A549 (cell line): ENCODE measurements around the gene MLLT10. TPM values are rescaled to one million over a fixed set of nuclear protein-coding genes. Genes with fewer than 3 reads are reported as not detected.
A peak's percentile ranks its signal among the peaks of the same experiment; 100 is the strongest.
"Not testable (repeated sequence)": the region's sequence is repeated elsewhere in the genome, so short reads cannot be mapped to it uniquely, and the experiment has no call there.

Experiments
- ATAC-seq, 2 experiments: fragments of 200-7000 bp in 1 of 2; fragments of >200 bp in 1 of 2; cut with Nextera tagmentation in 1 of 2; cut with Tn5 transposase in 1 of 2; 3 replicates each; pipeline versions ENCODE4 v1.8.0 to v1.9.1; 2018 to 2020; ENCODE audit warnings: mild to moderate bottlenecking in 1 of 2, moderate library complexity in 1 of 2
- CTCF ChIA-PET: fragments of 300-600 bp; sonication (Branson Sonifier 250); formaldehyde crosslinking; extraction: SDS; loops from one replicate; lab custom pipeline; 2021; ENCODE audit warnings: antibody characterized with exemption, inconsistent platforms; lab: Yijun Ruan, JAX
- POLR2A ChIA-PET: fragments of 350-600 bp; formaldehyde crosslinking; extraction: SDS; loops from one replicate; lab custom pipeline; 2021; ENCODE audit warnings: antibody characterized with exemption, inconsistent platforms; lab: Yijun Ruan, JAX
- DNase-seq, 2 experiments: peaks; one replicate each; pipeline versions ENCODE4 v3.0.0 to v3.0.0-alpha.2; 2011 to 2016; ENCODE audit warnings: low read depth in 1 of 2, low spot score in 1 of 2
- FAIRE-seq: peaks from 2 replicates; lab custom pipeline; 2011; peaks lifted over from hg19 to GRCh38; lab: Jason Lieb, UNC
- H3K27ac ChIP-seq, 2 experiments: fragments of >200 bp; sonication (Bioruptor Twin); formaldehyde crosslinking; 3 replicates each; pipeline ENCODE4 v1.5.1; 2016 to 2017
- H3K4me1 ChIP-seq: fragments of >200 bp; sonication (Bioruptor Twin); formaldehyde crosslinking; 3 replicates; pipeline ENCODE4 v1.6.1; 2016
- H3K4me2 ChIP-seq: fragments of >200 bp; sonication (Bioruptor Twin); formaldehyde crosslinking; 3 replicates; pipeline ENCODE4 v1.6.1; 2016
- H3K4me3 ChIP-seq: fragments of >200 bp; sonication (Bioruptor Twin); formaldehyde crosslinking; 3 replicates; pipeline ENCODE4 v1.5.1; 2016
- H3K9me3 ChIP-seq: fragments of >200 bp; sonication (Bioruptor Twin); formaldehyde crosslinking; 3 replicates; pipeline ENCODE4 v1.6.1; 2016
- CBX2 ChIP-seq: fragments of 200-600 bp; sonication (generic); IDR thresholded peaks from 2 replicates; pipeline ENCODE4 v1.6.1; 2016; ENCODE audit warnings: low read depth, mild to moderate bottlenecking, borderline replicate concordance
- E2F6 ChIP-seq: IDR thresholded peaks from 2 replicates; pipeline ENCODE4 v1.6.1; 2012; ENCODE audit warnings: low read depth, borderline replicate concordance
- EHF ChIP-seq: fragments of 250-450 bp; sonication (Bioruptor Pico); IDR thresholded peaks from 2 replicates; pipeline ENCODE4 v1.5.0; 2020; ENCODE audit warnings: mild to moderate bottlenecking
- EHMT2 ChIP-seq: fragments of 200-600 bp; sonication (generic); IDR thresholded peaks from 2 replicates; pipeline ENCODE4 v1.6.1; 2016; ENCODE audit warnings: antibody characterized with exemption, low read depth, mild to moderate bottlenecking, moderate library complexity
- JUNB ChIP-seq: fragments of >200 bp; sonication (Bioruptor Twin); formaldehyde crosslinking; IDR thresholded peaks from 2 replicates; pipeline ENCODE4 v1.6.1; 2016
- NFE2L2 ChIP-seq: fragments of 150-350 bp; conservative IDR thresholded peaks from 2 replicates; pipeline ENCODE4 v1.6.1; 2014; ENCODE audit warnings: low read length
- RAD21 ChIP-seq, 2 experiments: fragments of >200 bp in 1 of 2; sonication (Bioruptor Twin) in 1 of 2; formaldehyde crosslinking in 1 of 2; IDR thresholded peaks in 1 of 2; conservative IDR thresholded peaks in 1 of 2; 2 replicates in 1 of 2; 3 replicates in 1 of 2; pipeline ENCODE4 v1.6.1; 2012 to 2018; ENCODE audit warnings: inconsistent platforms in 1 of 2
- REST ChIP-seq: fragments of 200-600 bp; sonication (generic); IDR thresholded peaks from 2 replicates; pipeline ENCODE4 v1.6.1; 2016; ENCODE audit warnings: antibody characterized with exemption, mild to moderate bottlenecking, moderate library complexity
- RFX5 ChIP-seq: fragments of 450-650 bp; IDR thresholded peaks from 2 replicates; pipeline ENCODE4 v1.7.1; 2014; ENCODE audit warnings: antibody characterized with exemption, mild to moderate bottlenecking, moderate library complexity
- RNF2 ChIP-seq: fragments of 200-600 bp; sonication (generic); IDR thresholded peaks from 2 replicates; pipeline ENCODE4 v1.6.1; 2016; ENCODE audit warnings: low read depth, mild to moderate bottlenecking, antibody characterized with exemption, moderate library complexity, borderline replicate concordance
- SREBF2 ChIP-seq: fragments of 450-650 bp; IDR thresholded peaks from 2 replicates; pipeline ENCODE4 v1.6.1; 2014; ENCODE audit warnings: mild to moderate bottlenecking, moderate library complexity
- ZC3H11A ChIP-seq: fragments of 450-650 bp; IDR thresholded peaks from 2 replicates; pipeline ENCODE4 v1.6.1; 2014; ENCODE audit warnings: antibody characterized with exemption, mild to moderate bottlenecking
- ZFP36 ChIP-seq: fragments of 450-650 bp; IDR thresholded peaks from 2 replicates; pipeline ENCODE4 v1.6.1; 2014; ENCODE audit warnings: borderline replicate concordance; ENCODE audit not compliant: partially characterized antibody
- WGBS: methylation state at CpG from one replicate; pipeline ENCODE4 v1.1.6; 2017; ENCODE audit errors: missing lambda C conversion rate; 5-methylcytosine and 5-hydroxymethylcytosine counted together
- polyA plus RNA-seq, 4 experiments: library from polyadenylated mRNA; depleted of rRNA in 3 of 4; stranded (reverse); fragments of >200 nt; fragmentation: RNase III in 1 of 4; extraction: RNeasy Plus Mini Kit Qiagen cat#74134 plus additional on column Dnase treatment in 1 of 4; gene quantifications; 2 replicates in 3 of 4; 3 replicates in 1 of 4; pipeline ENCODE4 v1.2.3, GENCODE V29; 2011 to 2017
- TF ChIP-seq, protein P1 (sequence below): fragments of >200 bp; sonication (Bioruptor Twin); formaldehyde crosslinking; IDR thresholded peaks from 3 replicates; pipeline ENCODE4 v1.6.1; 2016

The MLLT10 gene
- polyA plus RNA-seq, 2 of the 4 experiments (the other 2 are of a cell fraction), result 41.7 to 54.1 TPM

GRCh38 chr10:21712975-21713374 is 178.9 kb downstream of the MLLT10 start:
- H3K4me1 ChIP-seq, result peaks cover 13% of the 10 kb centered on the region
- no peak overlapping the region for H3K4me2 ChIP-seq
- DNase-seq, result no peak
- TF ChIP-seq CBX2 (no peak), ZC3H11A (no peak), NFE2L2 (no peak), RFX5 (no peak)
- ChIA-PET POLR2A (no interaction called here), CTCF (interaction anchor here (0.9 to 2.3 kb wide), 2 partner anchors 8 to 19 kb away, joined by 3 to 9 read pairs; no protein-coding TSS in a partner anchor)
- WGBS, result 91% methylated on average over 4 of the region's 4 CpGs
- no peak overlapping the region for H3K4me3 ChIP-seq
- no peak for FAIRE-seq
- ATAC-seq, result no peak
- H3K27ac ChIP-seq, result no peak overlapping the region
- H3K9me3 ChIP-seq, result no peaks in the 10 kb centered on the region

DNA sequence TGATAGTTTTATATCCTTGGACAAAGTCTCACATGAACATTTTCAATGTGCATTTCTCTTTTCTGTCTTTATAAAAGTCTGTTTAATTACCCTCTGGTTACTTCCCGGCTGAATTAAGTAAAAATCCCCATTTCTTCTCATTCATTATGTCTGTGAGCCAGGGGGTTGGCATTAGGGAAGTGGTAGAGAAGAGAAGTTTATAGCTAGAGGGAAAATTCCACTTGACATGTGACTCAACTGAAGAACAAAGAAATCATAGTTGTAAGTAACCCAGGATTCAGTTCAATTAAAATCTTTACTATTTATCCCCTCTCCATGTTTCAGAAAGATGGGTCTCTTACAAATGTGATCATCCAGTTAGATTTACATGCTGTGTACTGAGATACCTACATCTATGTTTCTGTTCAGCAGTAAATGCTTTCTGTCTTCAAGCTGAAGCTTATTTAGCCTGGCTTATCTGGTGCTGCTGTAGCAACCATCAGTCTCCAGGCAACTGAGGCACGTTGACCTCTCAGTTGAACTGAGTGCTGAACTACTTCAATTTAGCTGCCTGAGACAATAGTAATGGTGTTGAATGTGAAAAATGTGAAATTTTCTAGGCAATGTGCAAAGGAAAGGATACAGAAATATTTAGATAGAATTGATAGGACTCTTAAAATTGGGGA is 181.6 kb downstream of the MLLT10 start:
- H3K4me2 ChIP-seq, result peak overlapping the region; percentile 21; the same call in 1 of the 3 replicates
- CTCF ChIA-PET, result interaction anchor here (0.9 to 1.2 kb wide), 3 partner anchors 16 to 219 kb away, joined by 3 to 4 read pairs (median 3); no protein-coding TSS in a partner anchor

GRCh38 chr10:21717437-21718054 is 183.5 kb downstream of the MLLT10 start:
- H3K9me3 ChIP-seq, POLR2A ChIA-PET, DNase-seq, H3K4me3 ChIP-seq, FAIRE-seq, H3K27ac ChIP-seq, ATAC-seq, CTCF ChIA-PET, H3K4me2 ChIP-seq: not testable (repeated sequence)
- H3K4me1 ChIP-seq, result peaks cover 27% of the 10 kb centered on the region
- 85% methylated on average over 3 of the region's 3 CpGs for WGBS

More for the DNA sequence above, 181.6 kb downstream of the MLLT10 start:
- FAIRE-seq (no peak), DNase-seq (no peak), ATAC-seq (no peak)
- H3K27ac ChIP-seq, result no peak overlapping the region
- POLR2A ChIA-PET, result no interaction called here
- peaks cover 20% of the 10 kb centered on the region for H3K4me1 ChIP-seq
- no peak for TF ChIP-seq RAD21 (conservative IDR thresholded peaks at IDR 0.05 in 1 of 2, IDR thresholded peaks at IDR 0.05 in 1 of 2)
- no peak for TF ChIP-seq JUNB
- TF ChIP-seq REST, result no peak
- no peak for TF ChIP-seq EHMT2
- no peak for TF ChIP-seq SREBF2
- TF ChIP-seq ZFP36, result no peak
- TF ChIP-seq RNF2, result no peak
- no peak for TF ChIP-seq EHF
- TF ChIP-seq, protein P1, sequence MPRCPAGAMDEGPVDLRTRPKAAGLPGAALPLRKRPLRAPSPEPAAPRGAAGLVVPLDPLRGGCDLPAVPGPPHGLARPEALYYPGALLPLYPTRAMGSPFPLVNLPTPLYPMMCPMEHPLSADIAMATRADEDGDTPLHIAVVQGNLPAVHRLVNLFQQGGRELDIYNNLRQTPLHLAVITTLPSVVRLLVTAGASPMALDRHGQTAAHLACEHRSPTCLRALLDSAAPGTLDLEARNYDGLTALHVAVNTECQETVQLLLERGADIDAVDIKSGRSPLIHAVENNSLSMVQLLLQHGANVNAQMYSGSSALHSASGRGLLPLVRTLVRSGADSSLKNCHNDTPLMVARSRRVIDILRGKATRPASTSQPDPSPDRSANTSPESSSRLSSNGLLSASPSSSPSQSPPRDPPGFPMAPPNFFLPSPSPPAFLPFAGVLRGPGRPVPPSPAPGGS, result no peak
- TF ChIP-seq E2F6, result no peak
- 63% methylated on average over 2 of the region's 2 CpGs for WGBS
- H3K4me3 ChIP-seq, result no peak overlapping the region
- no peaks in the 10 kb centered on the region for H3K9me3 ChIP-seq
